GM19239 (cell line): ENCODE measurements around the gene GLUD2.
"Not testable (repeated sequence)": the region's sequence is repeated elsewhere in the genome, so short reads cannot be mapped to it uniquely, and the experiment has no call there.

Source experiments
- DNase-seq: peaks from one replicate; pipeline ENCODE4 v3.0.0; 2011; ENCODE audit warnings: low spot score; ENCODE audit not compliant: insufficient read length
- FAIRE-seq: peaks from 2 replicates; lab custom pipeline; 2011; peaks lifted over from hg19 to GRCh38; lab: Jason Lieb, UNC

Gene GLUD2

DNA sequence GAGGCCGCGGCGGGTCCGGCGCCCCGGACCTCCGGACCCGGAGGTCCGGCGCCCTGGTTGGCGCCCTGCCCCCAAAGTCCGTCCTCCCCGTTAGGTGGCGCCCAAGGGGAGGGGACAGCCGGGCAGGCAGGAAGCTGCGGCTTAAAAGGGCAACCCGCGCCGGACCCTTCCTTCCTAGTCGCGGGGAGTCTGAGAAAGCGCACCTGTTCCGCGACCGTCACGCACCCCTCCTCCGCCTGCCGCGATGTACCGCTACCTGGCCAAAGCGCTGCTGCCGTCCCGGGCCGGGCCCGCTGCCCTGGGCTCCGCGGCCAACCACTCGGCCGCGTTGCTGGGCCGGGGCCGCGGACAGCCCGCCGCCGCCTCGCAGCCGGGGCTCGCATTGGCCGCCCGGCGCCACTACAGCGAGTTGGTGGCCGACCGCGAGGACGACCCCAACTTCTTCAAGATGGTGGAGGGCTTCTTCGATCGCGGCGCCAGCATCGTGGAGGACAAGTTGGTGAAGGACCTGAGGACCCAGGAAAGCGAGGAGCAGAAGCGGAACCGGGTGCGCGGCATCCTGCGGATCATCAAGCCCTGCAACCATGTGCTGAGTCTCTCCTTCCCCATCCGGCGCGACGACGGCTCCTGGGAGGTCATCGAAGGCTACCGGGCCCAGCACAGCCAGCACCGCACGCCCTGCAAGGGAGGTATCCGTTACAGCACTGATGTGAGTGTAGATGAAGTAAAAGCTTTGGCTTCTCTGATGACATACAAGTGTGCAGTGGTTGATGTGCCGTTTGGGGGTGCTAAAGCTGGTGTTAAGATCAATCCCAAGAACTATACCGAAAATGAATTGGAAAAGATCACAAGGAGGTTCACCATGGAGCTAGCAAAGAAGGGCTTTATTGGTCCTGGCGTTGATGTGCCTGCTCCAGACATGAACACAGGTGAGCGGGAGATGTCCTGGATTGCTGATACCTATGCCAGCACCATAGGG, at the start of gene GLUD2:
GLUD2 (plus strand) TSS at position 170 of the 979 bp plus-strand sequence; CDS start at position 245, 75 bp downstream.
- FAIRE-seq (peak; percentile 89), DNase-seq (peak; percentile 2)

DNA sequence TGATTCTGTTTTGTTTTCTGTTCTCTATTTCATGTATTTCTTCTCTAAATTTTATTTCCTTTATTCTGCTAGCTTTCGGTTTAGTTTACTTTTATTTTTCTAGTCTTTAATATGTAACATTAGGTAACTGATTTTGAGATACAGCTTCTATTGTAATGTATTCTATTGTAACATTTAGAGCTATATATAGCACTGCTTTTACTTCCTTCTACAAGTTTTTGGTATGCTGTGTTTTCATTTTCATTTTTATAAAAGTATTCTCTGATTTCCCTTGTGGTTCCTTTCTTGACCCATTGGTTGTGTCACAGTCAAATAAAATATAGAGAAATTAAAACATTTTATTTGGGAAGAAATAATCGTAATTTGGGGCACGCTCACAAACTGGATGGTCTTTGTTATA, 48.0 kb upstream of the GLUD2 start:
- FAIRE-seq = no peak
- DNase-seq = no peak

DNA sequence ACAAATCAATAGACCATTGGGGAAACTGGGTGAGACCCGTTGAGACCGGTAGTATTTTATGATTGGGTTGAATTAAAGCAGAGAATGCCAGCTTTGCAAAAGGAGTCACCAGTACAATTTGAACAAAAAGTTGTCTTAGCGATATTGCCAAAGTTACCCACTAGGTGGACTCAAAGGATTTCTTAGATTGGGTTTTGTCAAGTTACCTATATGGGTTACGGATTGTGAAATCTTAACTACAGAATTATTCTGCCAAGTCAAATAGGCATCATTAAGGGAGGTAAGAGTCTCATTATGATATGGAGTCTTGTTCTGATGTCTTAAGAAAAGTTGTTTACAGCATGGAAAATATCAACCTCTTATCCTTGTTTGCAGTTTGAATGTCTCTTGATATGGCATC, 46.8 kb upstream of the GLUD2 start:
- FAIRE-seq (peak; percentile 74), DNase-seq (no peak)

DNA sequence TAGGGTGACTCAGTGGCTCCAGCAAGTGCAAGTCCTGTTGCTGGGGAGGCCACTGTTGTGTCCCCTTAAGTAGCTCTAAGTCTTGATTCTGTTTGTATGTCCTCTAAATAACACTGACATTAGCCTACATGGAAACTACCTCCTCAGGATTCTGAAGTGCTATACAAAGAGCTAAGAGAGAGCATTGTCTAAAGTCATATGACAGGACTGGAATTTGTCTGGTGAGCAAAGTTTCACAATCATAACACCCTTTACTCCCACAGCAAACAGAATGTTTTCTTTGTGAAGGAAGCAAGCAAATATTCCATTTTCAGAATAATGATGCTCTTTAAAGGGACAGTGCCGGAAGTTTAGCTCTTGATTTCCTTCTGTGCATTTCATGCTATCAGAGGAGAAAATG, 38.5 kb upstream of the GLUD2 start:
- DNase-seq = no peak
- peak; percentile 40 for FAIRE-seq

DNA sequence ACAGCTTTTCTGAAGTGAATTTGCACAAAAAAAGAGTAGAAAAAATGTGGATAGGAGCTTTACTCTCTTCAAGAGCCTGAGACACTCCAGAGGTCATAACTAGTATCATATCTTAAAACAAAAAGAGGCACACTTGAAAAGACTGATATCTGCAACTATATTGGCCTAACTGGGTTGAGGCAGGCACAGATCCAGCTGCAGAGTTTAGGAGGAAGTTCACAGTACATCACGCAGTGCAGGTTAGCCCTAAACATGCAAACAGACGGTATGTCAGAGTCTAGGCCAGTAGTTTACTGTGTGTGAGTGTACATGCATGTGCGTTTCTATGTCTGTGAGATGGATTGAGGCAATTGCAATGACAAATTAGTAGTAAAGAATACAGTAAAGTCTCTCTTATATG, 37.6 kb upstream of the GLUD2 start:
- FAIRE-seq (no peak), DNase-seq (no peak)

DNA sequence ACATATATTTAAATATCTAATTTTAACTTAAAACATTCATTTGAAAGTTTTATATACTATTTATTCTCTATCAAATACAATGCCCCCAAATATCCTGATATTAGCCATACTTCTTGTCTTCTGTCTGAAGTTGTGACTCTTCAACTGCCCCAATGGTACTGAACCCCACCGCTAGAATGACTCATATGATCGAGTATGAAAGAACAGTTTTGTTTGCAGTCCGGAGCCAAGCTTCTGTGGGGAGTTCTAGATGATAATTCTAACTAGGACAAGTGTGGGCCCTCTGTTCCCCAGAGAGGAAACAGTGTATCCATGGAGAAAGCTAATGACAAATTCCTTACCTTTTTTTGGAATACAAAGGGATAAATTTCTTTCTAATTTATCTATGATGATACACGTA, 37.2 kb upstream of the GLUD2 start:
- no peak for DNase-seq
- FAIRE-seq = no peak

DNA sequence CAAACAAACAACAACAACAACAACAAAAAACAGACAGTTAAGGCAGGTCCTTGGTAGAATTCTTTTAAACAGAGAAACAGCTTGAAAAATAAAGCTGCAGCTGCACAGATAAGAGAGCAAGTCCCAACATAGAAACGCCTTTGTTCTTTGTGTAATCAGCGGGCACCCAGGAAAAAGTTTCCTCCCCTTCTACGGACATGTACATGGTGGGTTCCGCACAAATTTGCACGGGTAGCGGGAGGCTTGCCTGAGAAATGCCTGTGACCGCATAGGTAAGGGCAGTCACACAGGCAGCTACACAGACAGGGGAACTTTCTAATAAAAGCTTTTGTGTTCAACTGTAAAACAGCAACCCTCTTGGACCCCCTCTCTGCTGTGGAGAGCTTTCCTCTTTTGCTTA, 36.2 kb upstream of the GLUD2 start:
- FAIRE-seq (no peak), DNase-seq (no peak)

DNA sequence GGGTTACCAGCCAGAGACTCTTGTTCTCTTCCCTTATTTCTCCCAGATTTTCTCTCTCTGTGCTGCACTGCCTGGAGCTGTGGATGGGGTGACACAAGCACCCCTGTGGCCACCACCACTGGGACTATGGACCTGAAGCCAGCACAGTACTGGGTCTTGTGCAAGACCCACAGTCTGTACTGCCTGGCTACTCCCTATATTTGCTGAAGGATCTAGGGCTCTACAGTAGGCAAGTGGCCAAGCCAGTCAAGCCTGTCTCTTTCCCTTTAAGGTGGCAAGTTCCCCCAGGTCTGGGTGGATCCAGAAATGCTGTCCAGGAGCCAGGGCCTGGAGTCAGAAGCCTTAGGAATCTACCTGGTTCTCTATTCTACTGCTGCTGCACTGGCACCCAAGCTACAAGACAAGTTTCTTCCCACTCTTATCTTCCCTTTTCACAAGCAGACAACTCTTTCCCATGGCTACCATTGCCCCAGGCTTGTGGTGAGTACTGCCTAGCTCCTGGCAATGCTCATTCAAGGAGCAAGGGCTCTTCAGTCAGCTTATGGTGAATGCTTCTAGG, 33.4 kb upstream of the GLUD2 start:
- FAIRE-seq (no peak), DNase-seq (no peak)

DNA sequence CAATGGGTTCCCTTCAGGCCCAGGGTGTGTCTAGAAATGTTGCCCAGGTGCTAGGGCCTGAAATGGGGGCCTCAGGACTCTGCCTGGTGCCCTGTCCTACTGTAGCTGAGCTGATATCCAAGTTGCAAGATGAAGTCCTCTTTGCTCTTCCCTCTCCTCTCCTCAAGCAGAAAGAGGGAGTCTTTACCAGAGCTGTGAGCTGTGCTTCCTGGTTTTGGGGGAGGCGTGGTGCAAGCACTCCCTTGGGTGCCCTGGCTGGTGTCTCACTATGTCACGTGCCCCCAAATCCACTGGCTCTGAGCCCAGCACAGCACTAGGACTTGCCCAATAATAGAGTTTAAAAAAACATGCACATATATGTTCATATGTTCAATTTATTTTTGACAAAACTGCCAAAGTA, 32.6 kb upstream of the GLUD2 start:
- no peak for DNase-seq
- FAIRE-seq = no peak

DNA sequence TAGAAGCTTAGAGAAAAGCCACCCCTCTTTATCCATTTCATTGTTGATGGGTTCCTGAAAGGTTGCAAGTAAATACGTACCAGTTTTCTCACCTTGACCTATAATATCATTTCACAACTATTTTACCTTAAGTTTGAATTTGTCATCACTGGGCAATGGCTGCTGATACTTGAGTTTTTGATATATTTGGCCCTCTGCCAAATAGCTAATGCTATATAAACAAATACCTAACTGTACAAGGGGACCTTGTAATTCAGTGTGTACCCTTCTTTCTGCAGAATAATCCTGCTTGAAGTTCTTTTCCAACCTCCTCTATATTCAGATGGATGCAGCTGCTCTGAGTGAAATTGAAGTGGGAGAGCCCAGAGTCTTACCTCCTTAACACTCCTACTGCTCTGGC, 19.0 kb upstream of the GLUD2 start:
- FAIRE-seq (no peak), DNase-seq (no peak)

DNA sequence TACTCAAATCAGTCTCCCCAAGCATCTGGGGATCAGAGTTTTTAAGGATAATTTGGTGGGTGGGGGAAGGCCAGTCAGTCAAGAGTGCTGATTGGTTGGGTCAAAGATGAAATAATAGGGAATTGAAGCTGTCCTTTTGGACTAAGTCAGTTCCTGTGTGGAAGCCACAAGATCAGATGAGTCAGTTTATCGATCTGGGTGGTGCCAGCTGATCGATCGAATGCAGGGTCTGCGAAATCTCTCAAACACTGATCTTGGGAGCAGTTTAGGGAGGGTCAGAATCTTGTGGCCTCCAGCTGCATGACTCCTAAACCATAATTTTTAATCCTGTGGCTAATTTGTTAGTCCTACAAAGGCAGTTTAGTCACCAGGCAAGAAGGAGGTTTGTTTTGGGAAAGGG, 17.3 kb upstream of the GLUD2 start:
- DNase-seq (no peak), FAIRE-seq (no peak)

DNA sequence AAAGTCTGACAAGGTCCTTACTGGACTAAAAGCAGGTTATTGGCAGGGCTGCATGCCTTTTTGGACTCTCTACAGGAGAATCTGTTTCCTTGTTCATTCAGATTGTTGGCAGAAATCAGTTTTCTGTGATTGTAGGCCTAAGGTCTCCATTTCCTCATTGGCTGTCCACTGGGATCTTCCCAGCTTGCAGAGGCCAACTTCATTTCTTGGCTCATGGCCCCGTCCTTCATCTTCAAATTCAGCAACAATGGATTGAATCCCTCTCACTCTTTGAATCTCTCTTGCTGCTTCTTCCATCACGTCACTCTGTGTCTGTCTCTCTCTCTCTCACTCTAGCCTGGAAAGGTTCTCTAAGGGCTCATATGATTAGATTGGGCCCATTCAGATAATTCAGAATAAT, 14.9 kb upstream of the GLUD2 start:
- FAIRE-seq = no peak
- DNase-seq = no peak

DNA sequence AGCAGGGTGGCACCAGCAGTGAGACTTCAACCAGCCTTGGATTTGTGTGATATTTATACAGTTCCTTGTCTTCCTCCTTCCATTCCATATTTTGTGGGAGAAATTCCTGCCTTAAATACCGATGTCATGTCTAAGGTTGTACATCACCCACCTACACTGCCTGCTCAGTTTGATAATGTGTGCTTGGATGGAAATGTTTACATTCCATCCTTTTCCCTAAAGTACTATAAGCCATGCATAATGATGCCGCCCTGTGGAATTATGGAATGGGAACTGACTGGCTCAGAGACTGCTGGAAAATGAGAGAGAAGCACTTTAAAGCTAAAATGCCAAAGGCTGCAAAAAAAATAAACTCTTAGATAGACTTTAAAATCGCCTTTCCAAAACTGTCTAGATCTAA, 11.3 kb upstream of the GLUD2 start:
- no peak for DNase-seq
- FAIRE-seq = no peak

DNA sequence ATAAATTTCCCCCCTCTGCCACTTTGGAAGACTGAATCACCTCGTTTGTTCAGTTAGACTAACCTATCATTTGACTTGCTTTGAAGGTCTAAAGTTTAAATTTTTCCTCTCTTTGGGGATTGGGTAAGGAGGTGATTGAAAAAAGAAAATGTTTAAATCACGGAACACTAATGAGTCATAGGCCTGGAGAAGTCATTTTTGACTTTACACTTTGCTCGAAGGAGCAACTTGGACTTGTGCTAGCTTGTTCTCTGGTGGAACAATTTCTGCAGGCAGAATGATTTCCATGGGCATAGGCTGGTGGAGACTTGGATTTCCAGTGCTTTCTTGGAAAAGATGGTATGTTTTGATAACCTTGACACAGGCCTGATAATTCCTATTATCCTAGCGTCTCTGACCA, 10.5 kb upstream of the GLUD2 start:
- no peak for DNase-seq
- FAIRE-seq = no peak

DNA sequence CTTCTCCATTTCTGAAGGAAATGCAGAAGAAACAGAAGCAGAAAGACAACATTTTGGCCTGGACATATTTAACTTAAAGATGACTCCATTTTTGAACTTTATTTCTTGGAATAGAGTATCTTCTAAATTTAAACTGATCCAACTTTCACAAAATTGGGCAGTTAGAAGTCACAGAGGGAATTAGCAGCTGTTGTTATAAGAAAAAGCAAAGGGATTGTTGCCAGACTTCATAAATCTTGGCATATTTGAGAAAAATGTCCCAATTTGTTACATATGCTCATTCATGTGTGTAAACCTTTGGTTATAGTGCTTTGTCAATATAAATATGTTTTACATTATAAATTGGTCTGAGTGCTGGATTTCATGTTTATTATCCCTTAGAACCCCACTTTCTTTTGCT, 3.4 kb downstream of the GLUD2 start:
- DNase-seq = no peak
- no peak for FAIRE-seq

DNA sequence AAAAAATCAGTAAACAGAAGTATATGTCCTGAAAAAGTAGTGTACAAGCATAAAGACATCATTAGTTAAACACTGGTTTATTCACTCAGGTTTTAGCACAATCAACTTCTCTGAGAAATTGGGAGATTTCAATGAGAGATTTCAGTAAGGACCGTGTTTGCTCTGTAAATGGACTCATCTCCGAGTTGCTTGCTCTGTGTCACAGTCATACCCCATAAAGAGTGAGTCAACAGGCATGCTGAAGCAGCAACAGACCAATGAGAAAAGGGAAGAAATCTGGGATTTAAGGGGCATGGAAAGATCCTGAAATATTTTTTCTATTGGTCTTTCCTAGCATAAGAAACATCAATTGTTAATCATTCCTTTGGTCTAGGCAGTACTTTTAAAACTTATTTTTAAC, 4.7 kb downstream of the GLUD2 start:
- no peak for DNase-seq
- FAIRE-seq = no peak

DNA sequence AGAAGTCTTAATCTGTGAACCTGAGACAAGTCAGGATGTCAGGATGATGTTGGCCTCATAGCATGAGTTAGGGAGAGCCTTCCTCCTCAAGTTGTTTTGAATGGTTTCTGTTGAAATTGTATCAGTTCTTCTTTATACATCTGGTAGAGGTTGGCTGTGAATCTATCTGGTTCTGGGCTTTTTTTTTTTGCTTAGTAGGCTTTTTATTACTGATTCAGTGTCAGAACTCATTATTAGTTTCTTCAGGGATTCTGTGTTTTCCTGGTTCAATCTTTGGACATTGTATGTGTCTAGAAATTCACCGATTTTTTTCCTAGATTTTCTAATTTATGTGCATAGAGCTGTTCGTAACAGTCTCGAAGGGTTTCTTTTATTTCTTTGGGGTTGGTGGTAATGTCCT, 14.9 kb downstream of the GLUD2 start:
- no peak for DNase-seq
- peak; percentile 31 for FAIRE-seq

DNA sequence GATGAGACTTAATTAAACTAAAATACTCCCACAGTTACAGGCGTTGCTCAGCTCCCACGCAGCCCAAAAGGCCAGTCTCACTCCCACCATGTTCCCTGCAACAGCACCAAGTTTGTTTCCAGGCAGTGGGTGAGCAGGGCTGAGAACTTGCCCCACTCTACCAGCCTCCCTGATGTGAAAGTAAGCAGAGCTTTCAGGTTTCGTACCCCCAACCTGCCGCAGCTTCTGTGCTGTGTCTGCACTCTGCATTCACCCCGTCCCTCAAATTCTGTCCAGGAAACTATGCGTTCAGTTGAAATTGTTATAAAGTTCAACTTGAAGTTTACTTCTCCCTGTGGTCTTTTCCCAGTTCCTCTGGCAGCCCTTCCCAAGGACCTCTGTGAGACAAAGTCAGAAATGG, 17.2 kb downstream of the GLUD2 start:
- no peak for DNase-seq
- FAIRE-seq = no peak

DNA sequence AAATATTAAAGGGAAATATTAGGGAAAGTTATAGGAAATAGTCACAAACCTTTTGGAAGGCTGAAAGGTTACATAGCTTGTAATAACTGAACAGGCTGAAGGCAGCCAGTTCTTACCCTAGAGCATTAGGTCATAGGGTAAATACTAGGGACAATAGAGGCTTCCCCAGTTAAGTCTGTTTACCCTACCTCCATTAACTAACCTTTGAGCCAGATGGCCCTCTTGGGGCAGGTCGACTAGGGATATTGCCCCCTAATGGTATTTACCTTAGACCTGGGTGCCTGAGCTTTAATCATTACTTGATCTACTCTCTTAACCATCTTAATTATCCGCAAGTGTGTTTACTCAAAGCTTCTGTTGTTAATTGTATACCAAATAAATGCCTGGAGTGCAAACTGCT, 36.8 kb downstream of the GLUD2 start:
- DNase-seq, FAIRE-seq: not testable (repeated sequence)

DNA sequence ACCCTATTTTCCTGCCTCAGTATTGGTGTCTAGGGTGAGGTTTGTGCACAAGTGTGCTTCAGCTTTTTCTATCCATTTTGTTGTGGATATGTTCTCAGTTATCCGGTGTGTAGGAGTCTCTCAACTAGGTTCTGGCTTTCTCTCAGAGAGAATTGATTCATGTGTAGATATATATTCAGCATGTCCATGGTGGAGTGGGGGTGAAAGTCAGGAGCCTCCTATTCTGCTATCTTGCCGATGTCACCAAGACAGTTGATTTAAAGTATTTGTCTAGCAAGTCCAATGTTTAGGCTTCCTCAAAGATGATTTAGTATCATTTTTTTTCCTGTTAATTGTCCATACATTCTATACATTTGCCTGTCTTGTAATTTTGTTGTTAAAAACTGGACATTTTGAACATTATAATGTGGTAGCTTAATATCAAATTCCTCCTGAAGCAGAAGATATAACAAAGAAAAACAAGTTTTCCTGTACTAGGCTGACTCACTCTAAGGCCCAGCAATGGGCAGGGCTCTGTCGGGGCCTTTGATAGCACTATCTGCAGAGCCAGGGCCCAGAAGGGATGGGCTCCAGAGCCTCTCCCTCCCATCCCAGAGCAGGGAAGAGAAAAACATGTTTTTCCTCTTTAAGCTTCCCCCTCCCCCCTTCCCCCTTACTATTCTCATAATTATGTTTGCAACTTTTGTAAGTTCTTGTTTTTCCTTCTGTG, 37.6 kb downstream of the GLUD2 start:
- FAIRE-seq (no peak), DNase-seq (no peak)

DNA sequence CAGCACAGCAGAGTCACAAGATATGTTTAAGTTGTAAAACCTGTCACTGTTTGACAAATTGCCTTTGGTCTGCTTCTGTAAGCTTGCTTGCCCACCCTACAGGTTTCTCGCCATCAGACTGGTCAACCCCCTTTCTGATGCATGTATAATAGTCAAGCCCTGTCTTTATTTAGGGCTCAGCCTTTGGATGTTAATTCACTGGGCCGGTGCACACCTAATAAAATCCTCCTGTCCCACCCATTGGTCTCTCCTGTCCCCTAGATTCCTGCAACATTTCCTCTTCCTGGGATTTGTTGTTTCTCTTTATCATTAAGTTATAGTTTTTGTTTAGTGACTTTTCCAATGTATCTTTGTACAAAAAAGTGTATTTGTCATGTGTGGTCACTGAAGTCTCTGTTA, 38.2 kb downstream of the GLUD2 start:
- no peak for DNase-seq
- FAIRE-seq = no peak
